CD14-positive monocyte (primary cell): ENCODE data around the gene DAD1. TPM values are rescaled to one million over a fixed set of nuclear protein-coding genes. Genes with fewer than 3 reads are reported as not detected.

ENCODE experiments used
- DNase-seq, 3 donors: peaks; one replicate each; pipeline ENCODE4 v3.0.0-alpha.2; 2011 to 2022
- H2AFZ ChIP-seq: 2 replicates; pipeline ENCODE4 v1.6.0; 2012; ENCODE audit warnings: mild to moderate bottlenecking, low read depth, low read length, inconsistent platforms; ENCODE audit not compliant: insufficient read depth, poor library complexity, severe bottlenecking
- H3K27ac ChIP-seq, 2 donors: 1 replicate in 1 of 2; 2 replicates in 1 of 2; pipeline ENCODE4 v1.5.1; 2012 to 2013; ENCODE audit warnings: low read length in 2 of 2, control low read depth in 1 of 2, inconsistent platforms in 1 of 2, low read depth in 1 of 2, mild to moderate bottlenecking in 1 of 2
- H3K27me3 ChIP-seq, 2 donors: one replicate each; pipeline versions ENCODE4 v1.6.0 to v1.6.1; 2011 to 2013; ENCODE audit warnings: low read length in 2 of 2; ENCODE audit not compliant: control insufficient read depth in 2 of 2, insufficient read depth in 2 of 2
- H3K36me3 ChIP-seq, 2 donors: replicated peaks in 1 of 2; 1 replicate in 1 of 2; 2 replicates in 1 of 2; pipeline versions ENCODE4 v1.5.1 to v1.6.1; 2012 to 2013; ENCODE audit warnings: low read length in 2 of 2, control low read depth in 1 of 2, inconsistent platforms in 1 of 2, mild to moderate bottlenecking in 1 of 2; ENCODE audit not compliant: insufficient read depth in 2 of 2, control insufficient read depth in 1 of 2
- H3K4me1 ChIP-seq, 2 donors: 1 replicate in 1 of 2; 2 replicates in 1 of 2; pipeline versions ENCODE4 v1.5.1 to v1.6.1; 2012 to 2013; ENCODE audit warnings: low read length in 2 of 2, control low read depth in 1 of 2, inconsistent platforms in 1 of 2, mild to moderate bottlenecking in 1 of 2, moderate library complexity in 1 of 2; ENCODE audit not compliant: insufficient read depth in 2 of 2, control insufficient read depth in 1 of 2
- H3K4me2 ChIP-seq: replicated peaks from 2 replicates; pipeline ENCODE3; 2012; ENCODE audit warnings: low read length, moderate library complexity, mild to moderate bottlenecking; ENCODE audit not compliant: poor library complexity, severe bottlenecking; ENCODE audit errors: extremely low read depth
- H3K4me3 ChIP-seq, 3 experiments: fragments of 200-600 bp in 1 of 3; sonication (generic) in 1 of 3; replicated peaks in 1 of 3; 1 replicate in 2 of 3; 2 replicates in 1 of 3; pipeline ENCODE4 v1.5.1; 2011 to 2013; ENCODE audit warnings: low read length in 3 of 3, mild to moderate bottlenecking in 3 of 3, control low read depth in 2 of 3, low read depth in 2 of 3, inconsistent platforms in 1 of 3, moderate library complexity in 1 of 3
- H3K79me2 ChIP-seq: 2 replicates; pipeline ENCODE4 v1.6.0; 2012; ENCODE audit warnings: mild to moderate bottlenecking, control low read depth, inconsistent platforms, low read length, moderate library complexity; ENCODE audit not compliant: insufficient read depth
- H3K9ac ChIP-seq: 2 replicates; pipeline ENCODE4 v1.6.0; 2017; ENCODE audit warnings: low read length, mild to moderate bottlenecking; ENCODE audit not compliant: insufficient read depth, poor library complexity, severe bottlenecking
- H3K9me3 ChIP-seq, 2 donors: replicated peaks in 1 of 2; 1 replicate in 1 of 2; 2 replicates in 1 of 2; pipeline versions ENCODE4 v1.5.1 to v1.6.1; 2012 to 2013; ENCODE audit warnings: low read length in 2 of 2, control low read depth in 1 of 2; ENCODE audit not compliant: control insufficient read depth in 1 of 2, insufficient read depth in 1 of 2
- H4K20me1 ChIP-seq: 2 replicates; pipeline ENCODE4 v1.6.0; 2012; ENCODE audit warnings: mild to moderate bottlenecking, low read length, control low read depth, moderate library complexity; ENCODE audit not compliant: insufficient read depth
- H3K27ac Mint-ChIP-seq, 7 donors: one replicate each; pipeline ENCODE4 v1.8.0; 2020; ENCODE audit warnings: mild to moderate bottlenecking in 7 of 7, mixed read lengths in 7 of 7, moderate library complexity in 6 of 7, inconsistent platforms in 2 of 7
- H3K27me3 Mint-ChIP-seq, 3 donors: one replicate each; pipeline ENCODE4 v1.8.0; 2021 to 2022; ENCODE audit warnings: low read depth in 3 of 3, mild to moderate bottlenecking in 3 of 3, mixed read lengths in 3 of 3, moderate library complexity in 3 of 3, inconsistent platforms in 1 of 3
- H3K36me3 Mint-ChIP-seq, 2 donors: one replicate each; pipeline ENCODE4 v1.8.0; 2020; ENCODE audit warnings: mixed read lengths in 2 of 2, inconsistent platforms in 1 of 2, mild to moderate bottlenecking in 1 of 2
- H3K4me1 Mint-ChIP-seq: one replicate; pipeline ENCODE4 v1.8.0; 2020; ENCODE audit warnings: mild to moderate bottlenecking, mixed read lengths
- H3K4me3 Mint-ChIP-seq, 2 donors: one replicate each; pipeline ENCODE4 v1.8.0; 2020; ENCODE audit warnings: mild to moderate bottlenecking in 2 of 2, mixed read lengths in 2 of 2, moderate library complexity in 1 of 2
- H3K9me3 Mint-ChIP-seq, 7 donors: one replicate each; pipeline ENCODE4 v1.8.0; 2020 to 2022; ENCODE audit warnings: mixed read lengths in 7 of 7, mild to moderate bottlenecking in 6 of 7, moderate library complexity in 6 of 7, inconsistent platforms in 2 of 7
- CTCF ChIP-seq: fragments of 200-600 bp; IDR thresholded peaks from one replicate; pipeline ENCODE4 v1.8.0; 2022; ENCODE audit warnings: antibody characterized with exemption, mild to moderate bottlenecking
- WGBS: methylation state at CpG from one replicate; pipeline ENCODE4 v1.1.5; 2013; ENCODE audit warnings: missing lambda C conversion rate; ENCODE audit not compliant: insufficient coverage; 5-methylcytosine and 5-hydroxymethylcytosine counted together
- intact Hi-C, 2 donors: fragments of 100-400 bp; cut with micrococcal nuclease; formaldehyde crosslinking; loops; one replicate each; pipeline versions ENCODE4 v1.15.0 to v1.15.1; 2023
- polyA plus RNA-seq, 3 donors: library from polyadenylated mRNA; depleted of rRNA in 1 of 3; unstranded in 2 of 3; stranded (reverse) in 1 of 3; fragments of 300-500 nt in 2 of 3; fragments of >200 nt in 1 of 3; fragmentation: Illumina TruSeq in 2 of 3; gene quantifications; 1 replicate in 2 of 3; 2 replicates in 1 of 3; pipeline ENCODE4 v1.2.3, GENCODE V29; 2012 to 2021

The DAD1 gene
- polyA plus RNA-seq, 3 donors: 126 to 444 (median 440) TPM

- intact Hi-C loops: no loop called here
- H3K4me1 Mint-ChIP-seq: peaks cover 24% of the 10 kb centered on the region
- no peak overlapping the region for H3K4me2 ChIP-seq
- TF ChIP-seq CTCF: no peak
- no peak for DNase-seq
- no peaks in the 10 kb centered on the region for H3K9me3 ChIP-seq
- no peak overlapping the region for H3K27ac ChIP-seq
- H3K36me3 Mint-ChIP-seq: peaks cover 49 to 52% of the 10 kb centered on the region in 2 donors
- no peaks in the 10 kb centered on the region for H3K79me2 ChIP-seq
- peaks cover 24 to 50% of the 10 kb centered on the region in 2 donors for H3K36me3 ChIP-seq
- no peaks in the 10 kb centered on the region for H4K20me1 ChIP-seq
- peaks cover 14 to 21% of the 10 kb centered on the region in 2 donors for H3K4me1 ChIP-seq
- H3K4me3 ChIP-seq: no peak overlapping the region
- no CpG with 5 or more reads among the region's 2 CpGs for WGBS
- no peak overlapping the region for H3K27ac Mint-ChIP-seq
- peaks cover 3 to 20% (median 19%) of the 10 kb centered on the region in 3 donors for H3K27me3 Mint-ChIP-seq
- no peak overlapping the region for H2AFZ ChIP-seq
- H3K9ac ChIP-seq: no peak overlapping the region
- H3K4me3 Mint-ChIP-seq: no peak overlapping the region
- H3K27me3 ChIP-seq: peaks cover 0 to 4% of the 10 kb centered on the region in 2 donors
- H3K9me3 Mint-ChIP-seq: peaks cover 0 to 2% (median 0%) of the 10 kb centered on the region in 7 donors
Measured at GRCh38 chr14:22601456-22601855, 12.4 kb upstream of the DAD1 start.

GRCh38 chr14:22600027-22600426 lies 11.0 kb upstream of the DAD1 start:
- Mint-ChIP-seq H3K27ac (no peak overlapping the region), H3K4me3 (no peak overlapping the region), H3K4me1 (peaks cover 24% of the 10 kb centered on the region), H3K36me3 (peaks cover 37 to 38% of the 10 kb centered on the region in 2 donors), H3K27me3 (peaks cover 4 to 23% (median 20%) of the 10 kb centered on the region in 3 donors), H3K9me3 (peaks cover 0 to 2% (median 0%) of the 10 kb centered on the region in 7 donors)
- Histone ChIP-seq H3K27ac (no peak overlapping the region), H2AFZ (no peak overlapping the region), H3K4me1 (peaks cover 14 to 21% of the 10 kb centered on the region in 2 donors), H3K9ac (no peak overlapping the region), H3K79me2 (no peaks in the 10 kb centered on the region), H3K9me3 (no peaks in the 10 kb centered on the region), H3K4me2 (no peak overlapping the region), H4K20me1 (no peaks in the 10 kb centered on the region), H3K27me3 (peaks cover 2 to 4% of the 10 kb centered on the region in 2 donors), H3K4me3 (no peak overlapping the region), H3K36me3 (peaks cover 11 to 36% of the 10 kb centered on the region in 2 donors)
- TF ChIP-seq CTCF: no peak
- intact Hi-C loops: no loop called here
- no peak for DNase-seq
